ENCODE measurements around the gene IMPDH2.

IMPDH2 gene

GRCh38 chr3:48990636-48991469, 38.3 kb downstream of the IMPDH2 start:
- H3K9ac ChIP-seq (ENCODE audit: low read depth, low read length, poor library complexity, severe bottlenecking), result peak overlapping the region; percentile 75

DNA sequence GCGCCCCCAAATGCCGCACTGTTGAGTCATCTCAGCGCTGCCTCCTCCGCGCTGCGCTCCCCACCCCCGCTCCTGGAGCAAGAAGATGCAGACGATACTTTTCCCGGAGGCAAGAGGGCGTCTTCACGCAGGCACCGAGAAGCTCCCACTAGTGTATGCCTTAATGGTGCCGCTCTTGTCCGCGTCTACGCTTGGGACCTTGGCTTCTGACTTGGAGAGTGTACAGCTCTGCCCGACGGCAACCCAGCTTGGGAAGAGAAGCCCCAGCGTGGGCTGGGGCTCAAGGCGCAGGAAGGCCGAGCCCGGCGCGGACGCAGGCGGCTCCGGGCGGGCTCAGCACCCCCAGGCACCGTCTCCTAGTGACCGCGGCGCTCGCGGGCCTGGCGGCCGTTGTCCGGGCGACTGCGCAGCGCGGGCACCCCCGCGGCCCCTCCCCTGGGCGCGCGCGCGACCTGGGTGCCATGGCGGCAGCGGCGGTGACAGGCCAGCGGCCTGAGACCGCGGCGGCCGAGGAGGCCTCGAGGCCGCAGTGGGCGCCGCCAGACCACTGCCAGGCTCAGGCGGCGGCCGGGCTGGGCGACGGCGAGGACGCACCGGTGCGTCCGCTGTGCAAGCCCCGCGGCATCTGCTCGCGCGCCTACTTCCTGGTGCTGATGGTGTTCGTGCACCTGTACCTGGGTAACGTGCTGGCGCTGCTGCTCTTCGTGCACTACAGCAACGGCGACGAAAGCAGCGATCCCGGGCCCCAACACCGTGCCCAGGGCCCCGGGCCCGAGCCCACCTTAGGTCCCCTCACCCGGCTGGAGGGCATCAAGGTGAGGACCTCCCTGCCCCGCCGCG, 39.2 kb downstream of the IMPDH2 start, which contains the start of gene P4HTM:
Gene P4HTM, plus strand, starts transcription at position 446 of the 840 bp plus-strand sequence. Its CDS starts 16 bp downstream, at position 462.
- Histone ChIP-seq H3K9ac (ENCODE audit: low read depth, low read length, poor library complexity, severe bottlenecking) (peak within 1 kb of the TSS; percentile 75), H3K79me2 (ENCODE audit: insufficient read depth, low read length) (peaks cover 23% of the 10 kb centered on the region), H3K27me3 (ENCODE audit: insufficient read depth, low read length, poor library complexity, severe bottlenecking) (no peaks in the 10 kb centered on the region), H3K9me2 (replicated peaks; ENCODE audit: low read depth, low read length) (no peaks in the 10 kb centered on the region), H4K20me1 (ENCODE audit: insufficient read depth, low read length, poor library complexity, severe bottlenecking) (no peaks in the 10 kb centered on the region), H3K4me1 (ENCODE audit: insufficient read depth, low read length, poor library complexity, severe bottlenecking) (no peaks in the 10 kb centered on the region), H2AFZ (ENCODE audit: low read length) (peak within 1 kb of the TSS; percentile 75), H3K4me2 (ENCODE audit: low read depth, low read length, poor library complexity, severe bottlenecking) (peak within 1 kb of the TSS; percentile 84), H3F3A (ENCODE audit: low read depth) (no peaks in the 10 kb centered on the region), H3K4me3 (ENCODE audit: low read length, poor library complexity, severe bottlenecking) (peak within 1 kb of the TSS; percentile 76), H3K36me3 (ENCODE audit: insufficient read depth, low read length) (peaks cover 3% of the 10 kb centered on the region; the same call in 1 of the 2 replicates), H3K9me3 (ENCODE audit: insufficient read depth, low read depth, low read length) (no peaks in the 10 kb centered on the region)
- TF ChIP-seq, protein P1, sequence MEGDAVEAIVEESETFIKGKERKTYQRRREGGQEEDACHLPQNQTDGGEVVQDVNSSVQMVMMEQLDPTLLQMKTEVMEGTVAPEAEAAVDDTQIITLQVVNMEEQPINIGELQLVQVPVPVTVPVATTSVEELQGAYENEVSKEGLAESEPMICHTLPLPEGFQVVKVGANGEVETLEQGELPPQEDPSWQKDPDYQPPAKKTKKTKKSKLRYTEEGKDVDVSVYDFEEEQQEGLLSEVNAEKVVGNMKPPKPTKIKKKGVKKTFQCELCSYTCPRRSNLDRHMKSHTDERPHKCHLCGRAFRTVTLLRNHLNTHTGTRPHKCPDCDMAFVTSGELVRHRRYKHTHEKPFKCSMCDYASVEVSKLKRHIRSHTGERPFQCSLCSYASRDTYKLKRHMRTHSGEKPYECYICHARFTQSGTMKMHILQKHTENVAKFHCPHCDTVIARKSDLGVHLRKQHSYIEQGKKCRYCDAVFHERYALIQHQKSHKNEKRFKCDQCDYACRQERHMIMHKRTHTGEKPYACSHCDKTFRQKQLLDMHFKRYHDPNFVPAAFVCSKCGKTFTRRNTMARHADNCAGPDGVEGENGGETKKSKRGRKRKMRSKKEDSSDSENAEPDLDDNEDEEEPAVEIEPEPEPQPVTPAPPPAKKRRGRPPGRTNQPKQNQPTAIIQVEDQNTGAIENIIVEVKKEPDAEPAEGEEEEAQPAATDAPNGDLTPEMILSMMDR (conservative IDR thresholded peaks at IDR 0.05; ENCODE audit: low read length), result no peak; the same call in 1 of the 2 replicates
- TF ChIP-seq EZH2phosphoT487 (IDR thresholded peaks at IDR 0.05; ENCODE audit: borderline replicate concordance), result no peak

More at GRCh38 chr3:48990636-48991469, 38.3 kb downstream of the IMPDH2 start:
- H3K9me3 ChIP-seq (ENCODE audit: insufficient read depth, low read depth, low read length), result no peaks in the 10 kb centered on the region
- peak overlapping the region; percentile 48 for H2AFZ ChIP-seq (ENCODE audit: low read length)
- H3K27me3 ChIP-seq (ENCODE audit: insufficient read depth, low read length, poor library complexity, severe bottlenecking), result no peaks in the 10 kb centered on the region
- TF ChIP-seq, protein P1 (conservative IDR thresholded peaks at IDR 0.05; ENCODE audit: low read length), result no peak
- no peak for TF ChIP-seq EZH2phosphoT487 (IDR thresholded peaks at IDR 0.05; ENCODE audit: borderline replicate concordance)
- no peaks in the 10 kb centered on the region for H3K9me2 ChIP-seq (replicated peaks; ENCODE audit: low read depth, low read length)
- H3K79me2 ChIP-seq (ENCODE audit: insufficient read depth, low read length), result peaks cover 23% of the 10 kb centered on the region
- no peaks in the 10 kb centered on the region for H3K4me1 ChIP-seq (ENCODE audit: insufficient read depth, low read length, poor library complexity, severe bottlenecking)
- no peaks in the 10 kb centered on the region for H4K20me1 ChIP-seq (ENCODE audit: insufficient read depth, low read length, poor library complexity, severe bottlenecking)
- no peaks in the 10 kb centered on the region for H3K36me3 ChIP-seq (ENCODE audit: insufficient read depth, low read length)
- no peaks in the 10 kb centered on the region for H3F3A ChIP-seq (ENCODE audit: low read depth)
- peak overlapping the region; percentile 76 for H3K4me3 ChIP-seq (ENCODE audit: low read length, poor library complexity, severe bottlenecking)
- H3K4me2 ChIP-seq (ENCODE audit: low read depth, low read length, poor library complexity, severe bottlenecking), result peak overlapping the region; percentile 78

DNA sequence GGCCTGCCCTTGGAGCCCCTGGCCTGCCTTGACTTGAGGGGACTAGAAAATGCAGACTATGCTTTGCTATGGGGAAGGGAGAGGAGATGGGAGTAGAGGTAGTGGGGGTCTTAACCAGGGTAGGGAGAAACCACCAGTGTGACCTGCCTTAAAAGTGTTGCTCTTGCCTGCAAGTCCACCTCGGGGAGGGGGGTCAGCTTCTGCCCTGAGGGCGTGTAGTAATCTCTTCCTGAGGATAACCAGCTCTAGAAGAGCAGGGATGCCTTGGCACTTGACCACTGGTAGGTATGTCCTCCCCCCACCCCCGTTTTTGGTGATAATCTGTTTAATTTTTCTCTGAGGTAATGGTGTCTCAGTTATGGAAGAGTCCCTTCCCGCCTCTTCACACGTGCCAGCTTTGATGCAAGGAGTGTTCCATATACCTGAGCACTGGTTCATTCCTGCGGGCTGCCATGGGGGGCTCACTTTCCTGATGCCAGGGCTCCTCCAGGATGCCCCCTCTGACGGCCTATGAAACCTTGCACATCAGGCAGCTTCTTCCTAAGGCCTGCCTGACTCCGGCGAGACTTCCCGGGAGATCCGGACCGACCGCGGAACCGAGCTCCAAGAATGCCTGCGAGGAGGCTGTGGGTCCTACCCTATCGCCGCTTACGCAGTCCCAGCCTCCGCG, 39.9 kb downstream of the IMPDH2 start:
- Histone ChIP-seq H3K4me1 (ENCODE audit: insufficient read depth, low read length, poor library complexity, severe bottlenecking) (no peaks in the 10 kb centered on the region), H3K36me3 (ENCODE audit: insufficient read depth, low read length) (peaks cover 10% of the 10 kb centered on the region; the same call in 1 of the 2 replicates), H3K27me3 (ENCODE audit: insufficient read depth, low read length, poor library complexity, severe bottlenecking) (no peaks in the 10 kb centered on the region), H3K79me2 (ENCODE audit: insufficient read depth, low read length) (peaks cover 23% of the 10 kb centered on the region), H3K9ac (ENCODE audit: low read depth, low read length, poor library complexity, severe bottlenecking) (peak overlapping the region; percentile 75), H4K20me1 (ENCODE audit: insufficient read depth, low read length, poor library complexity, severe bottlenecking) (no peaks in the 10 kb centered on the region), H3K4me2 (ENCODE audit: low read depth, low read length, poor library complexity, severe bottlenecking) (peak overlapping the region; percentile 84), H2AFZ (ENCODE audit: low read length) (peak overlapping the region; percentile 75), H3K9me2 (replicated peaks; ENCODE audit: low read depth, low read length) (no peaks in the 10 kb centered on the region), H3K9me3 (ENCODE audit: insufficient read depth, low read depth, low read length) (no peaks in the 10 kb centered on the region), H3F3A (ENCODE audit: low read depth) (no peaks in the 10 kb centered on the region), H3K4me3 (ENCODE audit: low read length, poor library complexity, severe bottlenecking) (peak overlapping the region; percentile 76)
- TF ChIP-seq, protein P1 (conservative IDR thresholded peaks at IDR 0.05; ENCODE audit: low read length), result no peak
- TF ChIP-seq EZH2phosphoT487 (IDR thresholded peaks at IDR 0.05; ENCODE audit: borderline replicate concordance), result no peak
